ENCODE measurements around the gene KLHL9. TPM values are rescaled to one million over a fixed set of nuclear protein-coding genes. Genes with fewer than 3 reads are reported as not detected.
"Not testable (repeated sequence)": the region's sequence is repeated elsewhere in the genome, so short reads cannot be mapped to it uniquely, and the experiment has no call there.

KLHL9 gene
- polyA plus RNA-seq (ENCODE audit: insufficient read length in 12 of 12) = 10 to 100 TPM in 11 of 12 donors, not detected in 1; 20.0 to 33.8 (median 24.1) TPM
- long read RNA-seq, donor 1, full-length matches to known transcripts = 53 of 53 reads
- long read RNA-seq, donor 1, partial matches to known transcripts = 0 of 53 reads
- long read RNA-seq, donor 1, other reads (novel, unspliced or antisense) = 0 of 53 reads
- long read RNA-seq, donor 2, full-length matches to known transcripts = 25 of 25 reads
- long read RNA-seq, donor 2, partial matches to known transcripts = 0 of 25 reads
- long read RNA-seq, donor 2, other reads (novel, unspliced or antisense) = 0 of 25 reads
- long read RNA-seq, donor 3, full-length matches to known transcripts = 10 of 10 reads
- long read RNA-seq, donor 3, partial matches to known transcripts = 0 of 10 reads
- long read RNA-seq, donor 3, other reads (novel, unspliced or antisense) = 0 of 10 reads
- long read RNA-seq, donor 4, full-length matches to known transcripts = 11 of 11 reads
- long read RNA-seq, donor 4, partial matches to known transcripts = 0 of 11 reads
- long read RNA-seq, donor 4, other reads (novel, unspliced or antisense) = 0 of 11 reads
- long read RNA-seq, donor 5 = 0 reads
- long read RNA-seq, donor 6, full-length matches to known transcripts = 11 of 11 reads
- long read RNA-seq, donor 6, partial matches to known transcripts = 0 of 11 reads
- long read RNA-seq, donor 6, other reads (novel, unspliced or antisense) = 0 of 11 reads
- long read RNA-seq, donor 7, full-length matches to known transcripts = 10 of 10 reads
- long read RNA-seq, donor 7, partial matches to known transcripts = 0 of 10 reads
- long read RNA-seq, donor 7, other reads (novel, unspliced or antisense) = 0 of 10 reads
- long read RNA-seq, donor 8, full-length matches to known transcripts = 25 of 25 reads
- long read RNA-seq, donor 8, partial matches to known transcripts = 0 of 25 reads
- long read RNA-seq, donor 8, other reads (novel, unspliced or antisense) = 0 of 25 reads
- long read RNA-seq, donor 9, full-length matches to known transcripts = 21 of 21 reads
- long read RNA-seq, donor 9, partial matches to known transcripts = 0 of 21 reads
- long read RNA-seq, donor 9, other reads (novel, unspliced or antisense) = 0 of 21 reads
- long read RNA-seq, donor 10, full-length matches to known transcripts = 20 of 20 reads
- long read RNA-seq, donor 10, partial matches to known transcripts = 0 of 20 reads
- long read RNA-seq, donor 10, other reads (novel, unspliced or antisense) = 0 of 20 reads
- long read RNA-seq, donor 11, full-length matches to known transcripts = 21 of 21 reads
- long read RNA-seq, donor 11, partial matches to known transcripts = 0 of 21 reads
- long read RNA-seq, donor 11, other reads (novel, unspliced or antisense) = 0 of 21 reads

DNA sequence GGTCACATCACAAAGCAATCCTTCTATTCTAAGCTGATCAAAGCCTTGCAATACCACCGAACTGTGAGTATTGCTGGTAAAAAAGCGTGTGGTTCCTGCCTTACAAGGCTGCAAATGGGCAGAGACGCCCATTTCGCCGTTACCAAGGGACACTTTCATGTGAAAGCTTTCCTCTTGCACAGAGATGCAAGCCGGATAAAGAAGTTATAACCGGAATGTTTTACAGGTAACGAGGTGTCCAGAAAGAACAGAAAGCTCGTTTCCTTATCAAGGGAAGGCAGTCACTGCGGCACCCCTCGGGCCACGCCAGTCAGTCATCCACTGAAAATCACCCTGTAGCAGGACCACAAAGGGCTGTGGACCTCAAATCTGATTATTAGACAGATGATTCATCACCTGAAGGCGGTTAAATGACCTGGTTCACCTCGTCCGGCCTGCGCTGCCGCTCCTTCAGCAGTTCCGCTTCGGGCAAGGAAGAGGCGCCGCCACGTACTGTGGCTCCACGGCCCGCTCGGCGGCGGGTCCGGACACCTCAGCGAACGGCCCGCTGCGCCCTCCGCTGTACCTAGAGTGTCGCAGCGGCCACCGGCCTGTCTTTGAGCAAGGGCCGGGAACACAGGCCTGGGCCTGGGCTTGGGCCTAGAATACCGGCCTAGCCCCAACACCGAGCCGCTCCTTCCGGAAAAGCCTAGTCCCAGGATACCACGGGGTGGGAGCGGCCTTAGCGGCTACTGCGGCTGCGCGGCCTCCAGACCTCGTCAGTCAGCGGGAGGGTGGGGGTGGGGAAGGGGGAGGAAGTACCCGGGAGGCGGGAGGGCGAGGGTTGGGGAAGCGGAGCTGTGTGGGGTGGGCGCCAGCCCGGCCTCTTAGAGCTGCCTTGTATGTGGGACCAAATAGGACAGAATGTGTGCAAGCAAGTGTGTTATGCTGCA is at the start of gene KLHL9:
TSS of gene KLHL9 (minus strand) at position 704 of the 932 bp plus-strand sequence. CDS start at position 159, 545 bp downstream.
- DNase-seq = peak; percentile 95

DNA sequence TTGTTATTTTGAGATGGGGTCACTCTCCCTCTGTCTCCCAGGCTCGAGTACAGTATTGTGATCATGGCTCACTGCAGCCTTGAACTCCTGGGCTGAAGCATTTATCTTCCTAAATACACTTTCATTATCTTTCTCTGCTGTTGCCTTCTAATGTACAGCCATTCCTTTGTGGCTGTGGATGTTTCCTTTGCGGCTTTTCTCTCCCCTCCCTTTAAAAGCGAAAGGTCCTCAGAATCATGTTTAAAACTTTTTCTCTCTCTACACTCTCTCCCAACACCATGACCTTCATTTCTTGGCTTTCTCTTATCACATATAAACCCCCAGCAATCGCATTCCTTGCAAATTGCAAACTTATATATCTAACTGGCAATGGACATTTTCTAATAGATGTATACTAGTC is 48.4 kb upstream of the KLHL9 start:
- DNase-seq = no peak

DNA sequence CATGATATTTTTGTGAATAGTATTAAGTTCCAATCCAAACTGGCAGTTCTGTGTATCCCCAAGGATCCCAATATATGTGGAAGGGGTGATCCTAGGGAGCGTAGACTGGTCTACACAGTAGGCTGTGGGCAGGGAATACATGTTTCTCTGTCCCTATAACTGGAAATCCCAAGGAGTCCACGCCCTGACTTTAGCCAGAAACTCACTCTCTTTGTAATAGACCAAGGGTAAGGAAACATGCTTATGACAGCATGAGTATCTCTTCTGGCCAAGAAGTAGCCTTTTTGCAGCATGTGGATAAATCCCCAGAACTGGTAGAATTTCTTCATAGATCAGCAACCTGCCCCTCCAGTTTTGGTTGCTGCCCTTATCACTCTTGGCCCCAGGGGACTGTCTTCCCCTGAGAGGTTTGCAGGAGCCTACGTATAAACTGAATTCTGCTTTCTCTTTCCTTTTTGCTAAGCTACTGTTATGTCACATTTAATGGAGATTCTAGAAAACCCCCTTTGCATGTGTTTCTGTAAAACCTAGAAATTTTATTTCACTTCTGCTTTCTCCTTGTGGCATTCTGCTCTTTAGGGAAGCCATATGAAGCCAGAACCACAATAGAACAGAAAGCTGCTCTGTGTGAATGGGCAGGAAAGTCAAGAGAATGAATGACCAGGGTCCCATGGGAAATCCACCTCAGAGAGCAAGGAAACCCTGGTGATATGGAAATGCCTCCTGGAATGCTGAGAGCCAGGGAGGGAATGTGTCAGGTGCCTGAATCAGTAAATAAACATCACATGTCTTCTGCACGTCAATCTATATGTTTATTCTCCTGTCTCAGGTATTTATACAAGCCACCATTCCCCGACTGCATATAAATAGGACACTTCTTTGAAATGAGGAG is 46.5 kb upstream of the KLHL9 start:
- no peak for DNase-seq

DNA sequence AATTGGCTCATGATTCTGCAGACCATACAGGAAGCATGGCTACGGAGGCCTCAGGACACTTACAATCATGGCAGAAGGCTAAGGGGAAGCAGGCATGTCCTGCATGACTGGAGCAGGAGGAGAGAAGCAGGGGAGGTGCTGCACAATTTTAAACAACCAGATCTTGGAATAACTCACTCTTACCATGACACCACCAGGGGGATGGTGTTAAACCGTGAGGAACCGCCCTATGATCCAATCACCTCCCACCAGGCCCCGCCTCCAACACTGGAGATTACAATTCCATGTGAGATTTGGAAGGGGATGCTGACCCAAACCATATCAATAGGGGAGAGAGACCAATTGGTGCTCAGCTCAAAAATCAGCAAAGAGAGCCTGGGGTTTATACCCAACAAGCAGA is 36.3 kb upstream of the KLHL9 start:
- not testable (repeated sequence) for DNase-seq

- no peak for DNase-seq
Observed at GRCh38 chr9:21367957-21368356, 32.8 kb upstream of the KLHL9 start, which contains the start of gene IFNA13. Gene IFNA13 (minus strand): TSS chr9:21368057. CDS start chr9:21368010, 47 bp downstream.

- not testable (repeated sequence) for DNase-seq
Observed at GRCh38 chr9:21367169-21367568, 32.0 kb upstream of the KLHL9 start.

GRCh38 chr9:21362287-21362686 is 27.1 kb upstream of the KLHL9 start:
- DNase-seq = no peak

- no peak for DNase-seq
Observed at GRCh38 chr9:21357479-21358460, 22.6 kb upstream of the KLHL9 start.

- DNase-seq = no peak
Observed at GRCh38 chr9:21350787-21351186, 15.6 kb upstream of the KLHL9 start, which contains the start of gene IFNA6. Gene IFNA6 (minus strand): TSS chr9:21350887. CDS start chr9:21350887, 0 bp downstream.

- DNase-seq = no peak
Observed at GRCh38 chr9:21348430-21348970, 13.3 kb upstream of the KLHL9 start.

GRCh38 chr9:21340735-21341134 is 5.5 kb upstream of the KLHL9 start:
- no peak for DNase-seq

GRCh38 chr9:21336457-21336856 is 1.3 kb upstream of the KLHL9 start:
- DNase-seq = no peak

DNA sequence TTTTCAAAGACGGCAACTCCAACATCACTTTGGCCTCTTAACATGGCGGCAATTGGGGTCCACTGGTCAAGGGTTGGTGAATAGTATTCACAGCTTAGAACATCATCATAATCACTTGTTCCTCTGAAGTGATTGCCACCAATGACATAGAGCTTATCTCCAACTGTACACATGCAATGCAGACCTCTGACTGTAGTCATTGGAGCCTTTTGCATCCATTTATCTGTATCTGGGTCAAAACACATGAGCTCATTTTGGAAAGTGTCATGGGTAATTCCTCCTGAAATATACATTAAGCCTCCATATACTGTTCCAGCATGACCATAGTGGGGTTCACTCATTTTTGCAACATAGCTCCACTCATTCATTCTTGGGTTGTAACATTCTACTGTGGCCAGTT is 2.0 kb downstream of the KLHL9 start:
- no peak for DNase-seq

DNA sequence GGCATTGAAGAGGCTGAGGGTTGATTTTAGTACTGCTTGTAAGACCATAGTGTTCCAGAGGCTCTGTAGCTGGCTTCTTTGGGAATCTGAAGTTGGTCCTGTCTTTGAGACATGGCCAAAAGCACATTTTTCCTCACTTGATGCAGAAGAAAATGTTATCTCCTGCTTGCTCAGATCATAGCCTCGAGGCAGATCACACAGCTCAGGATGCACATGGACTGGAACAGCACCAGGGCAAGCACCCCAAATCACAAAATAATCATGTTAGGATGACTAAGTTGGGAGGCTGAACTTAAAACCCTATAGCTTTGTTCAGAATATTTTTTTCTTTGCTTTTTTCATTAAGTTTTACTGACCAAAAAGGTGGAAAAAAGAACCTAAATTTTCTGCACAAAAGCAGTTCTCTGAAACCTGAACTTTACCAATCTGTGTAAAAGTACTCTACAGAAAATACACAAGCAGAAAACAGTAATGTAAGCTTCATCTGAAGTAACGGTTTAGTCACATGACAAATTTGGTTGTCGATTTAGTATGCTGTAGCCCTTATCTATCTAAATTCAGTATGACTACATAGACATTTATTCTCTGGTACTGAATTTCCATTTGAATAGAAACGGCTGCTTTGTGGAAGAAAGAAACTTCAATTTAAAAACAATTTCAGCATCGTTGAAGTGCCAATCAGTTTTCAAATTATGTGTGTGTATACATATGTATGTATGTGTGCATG is 3.4 kb downstream of the KLHL9 start:
- DNase-seq = no peak

DNA sequence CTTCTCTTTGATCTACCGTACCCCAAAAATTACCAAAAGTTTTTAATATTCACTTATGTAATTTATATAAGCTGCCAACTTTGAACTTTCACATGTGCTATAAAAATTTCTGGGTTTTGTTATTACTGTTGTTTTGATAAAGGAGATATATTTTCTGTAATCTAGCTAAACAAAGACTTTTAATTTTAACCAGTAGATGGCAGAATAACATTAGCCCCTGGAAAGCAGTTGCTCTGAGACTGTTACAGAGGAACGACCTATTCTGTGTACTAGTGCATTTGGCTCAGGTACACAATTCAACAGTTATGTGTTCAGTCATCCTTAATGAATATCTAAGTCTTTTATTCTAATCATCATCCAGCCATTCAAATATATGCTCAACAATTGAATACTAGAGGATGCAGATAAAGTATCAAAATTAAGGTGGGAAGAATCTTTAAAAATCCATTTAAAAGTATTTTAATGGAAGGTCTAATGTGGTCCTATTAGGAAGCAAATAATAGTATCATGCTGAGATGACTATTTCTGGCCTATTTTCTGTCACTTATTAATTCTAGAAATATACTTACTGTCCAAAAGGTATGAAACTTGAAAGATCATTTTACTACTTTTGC is 8.6 kb downstream of the KLHL9 start:
- DNase-seq = no peak

- no peak for DNase-seq
Observed at GRCh38 chr9:21324047-21324446, 11.2 kb downstream of the KLHL9 start.
